HG03575 (cell line): ENCODE data around the gene B4GALNT1.
"Not testable (repeated sequence)": the region's sequence is repeated elsewhere in the genome, so short reads cannot be mapped to it uniquely, and the experiment has no call there.

Experiments
- ATAC-seq: cut with Tn5 transposase; IDR thresholded peaks from one replicate; pipeline ENCODE4 v1.9.1; 2021; ENCODE audit not compliant: unreplicated experiment, insufficient number of reproducible peaks, low FRiP score; ENCODE audit errors: extremely low read depth

B4GALNT1 gene

DNA sequence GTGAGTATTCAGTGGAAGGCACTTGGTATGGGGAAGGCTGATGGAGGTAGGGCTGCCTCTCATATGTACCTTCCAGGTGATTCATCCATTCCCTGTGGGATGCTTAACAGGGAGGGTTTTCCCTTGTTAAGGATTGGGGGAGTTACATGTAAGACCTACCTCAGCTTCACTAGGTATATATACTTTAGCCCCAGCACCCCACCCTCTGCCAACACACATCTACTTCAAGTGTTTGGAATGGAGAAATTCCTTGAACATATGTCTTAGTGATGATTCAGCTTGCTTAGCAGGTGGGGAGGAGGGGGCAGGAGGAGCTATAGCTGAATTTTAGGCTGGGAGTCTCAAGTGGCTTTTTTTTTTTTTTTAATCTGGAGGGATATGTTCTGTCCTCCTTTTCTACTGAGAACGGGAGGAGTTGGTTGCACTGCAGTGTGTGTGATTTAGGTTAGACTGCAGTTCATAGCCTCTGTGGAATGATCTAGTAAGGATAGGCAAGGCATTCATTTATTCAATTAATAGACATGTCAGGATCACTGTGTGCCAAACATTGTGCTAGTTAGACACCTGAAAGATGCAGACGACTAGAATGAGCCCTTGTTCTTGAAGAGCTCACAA, 40.3 kb downstream of the B4GALNT1 start:
- ATAC-seq: no peak

DNA sequence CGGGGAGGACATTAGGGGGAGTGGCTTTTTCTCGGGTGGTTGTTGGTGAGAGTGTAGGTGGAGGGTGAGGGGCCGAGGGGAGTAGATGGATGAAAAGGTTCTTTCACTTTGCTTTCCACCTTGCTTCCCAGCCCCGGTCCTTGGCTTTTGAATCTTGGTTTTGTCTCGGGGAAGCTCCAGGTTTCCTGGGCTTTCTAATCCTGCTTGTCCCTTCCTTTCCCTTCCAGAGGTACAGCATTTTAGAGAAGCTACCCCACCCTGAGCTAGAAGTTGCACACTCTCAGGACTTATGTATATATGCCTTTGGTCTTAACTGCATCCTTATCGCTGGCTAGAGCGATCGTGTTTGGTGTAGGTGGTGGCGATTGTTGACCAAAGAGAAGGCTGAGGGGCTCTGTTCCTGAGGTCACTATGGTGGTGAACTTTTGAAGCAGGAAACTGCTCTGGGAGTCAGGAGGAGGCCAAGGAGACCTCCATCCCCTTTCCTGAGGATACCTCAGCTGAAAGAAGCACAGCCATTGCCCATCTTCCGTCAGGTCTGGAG, 41.1 kb downstream of the B4GALNT1 start:
- ATAC-seq: no peak

DNA sequence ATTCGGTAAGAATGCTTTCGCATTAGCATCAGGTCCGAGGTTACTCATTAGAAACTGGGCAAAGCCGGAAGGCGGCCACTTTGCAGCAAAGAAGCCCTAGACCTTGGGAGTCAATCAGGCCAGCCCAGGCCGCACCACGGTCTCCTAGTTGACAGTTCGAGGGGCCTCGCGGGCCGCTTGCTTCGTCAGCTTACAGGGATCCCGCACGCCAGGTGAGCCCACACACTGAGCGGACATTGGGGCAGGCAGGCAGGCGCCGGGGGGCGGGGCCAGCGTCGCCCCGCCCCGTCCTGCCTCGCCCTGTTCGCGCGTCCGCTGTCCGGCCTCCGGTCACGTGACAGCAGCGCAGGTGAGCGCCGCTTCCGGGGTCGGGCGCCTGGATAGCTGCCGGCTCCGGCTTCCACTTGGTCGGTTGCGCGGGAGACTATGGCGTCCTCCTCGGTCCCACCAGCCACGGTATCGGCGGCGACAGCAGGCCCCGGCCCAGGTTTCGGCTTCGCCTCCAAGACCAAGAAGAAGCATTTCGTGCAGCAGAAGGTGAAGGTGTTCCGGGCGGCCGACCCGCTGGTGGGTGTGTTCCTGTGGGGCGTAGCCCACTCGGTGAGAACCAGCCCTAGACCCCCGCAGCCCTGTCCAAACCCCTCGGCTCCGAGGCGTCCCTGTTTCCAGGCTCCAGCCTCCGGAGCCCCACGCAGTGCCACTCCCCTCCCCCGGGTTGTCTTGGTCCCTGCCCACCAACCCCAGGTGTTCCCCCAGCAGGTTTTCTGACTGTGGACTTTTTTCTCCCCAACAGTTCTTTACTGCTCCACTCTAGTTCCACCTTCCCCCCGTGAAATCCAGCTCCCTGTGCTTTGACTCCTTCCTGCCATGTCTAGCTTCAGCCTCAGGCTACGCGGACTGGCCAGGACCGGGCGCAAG, 41.9 kb downstream of the B4GALNT1 start, which contains the start of gene PIP4K2C:
TSS of gene PIP4K2C (plus strand) at position 329 of the 918 bp plus-strand sequence. CDS start at position 427, 98 bp downstream.
- ATAC-seq: no peak

DNA sequence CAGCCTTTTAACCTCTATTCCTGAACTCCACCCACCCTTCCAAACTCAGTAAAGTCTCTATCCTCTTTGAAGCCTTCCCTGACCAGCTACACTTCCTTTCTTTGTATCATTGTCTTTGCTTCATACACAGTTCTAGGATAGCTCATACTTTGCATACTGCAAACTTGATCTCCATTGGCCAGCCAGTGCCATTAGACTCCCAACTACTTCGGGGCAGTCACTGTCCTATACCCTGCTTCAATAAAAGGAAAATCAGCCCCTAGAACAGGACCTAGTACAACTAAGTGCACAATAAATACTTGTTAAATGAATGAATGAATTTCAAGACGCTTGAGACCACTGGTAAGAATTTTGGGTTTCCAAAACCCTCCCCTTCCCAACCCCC, 42.5 kb downstream of the B4GALNT1 start:
- ATAC-seq: no peak

DNA sequence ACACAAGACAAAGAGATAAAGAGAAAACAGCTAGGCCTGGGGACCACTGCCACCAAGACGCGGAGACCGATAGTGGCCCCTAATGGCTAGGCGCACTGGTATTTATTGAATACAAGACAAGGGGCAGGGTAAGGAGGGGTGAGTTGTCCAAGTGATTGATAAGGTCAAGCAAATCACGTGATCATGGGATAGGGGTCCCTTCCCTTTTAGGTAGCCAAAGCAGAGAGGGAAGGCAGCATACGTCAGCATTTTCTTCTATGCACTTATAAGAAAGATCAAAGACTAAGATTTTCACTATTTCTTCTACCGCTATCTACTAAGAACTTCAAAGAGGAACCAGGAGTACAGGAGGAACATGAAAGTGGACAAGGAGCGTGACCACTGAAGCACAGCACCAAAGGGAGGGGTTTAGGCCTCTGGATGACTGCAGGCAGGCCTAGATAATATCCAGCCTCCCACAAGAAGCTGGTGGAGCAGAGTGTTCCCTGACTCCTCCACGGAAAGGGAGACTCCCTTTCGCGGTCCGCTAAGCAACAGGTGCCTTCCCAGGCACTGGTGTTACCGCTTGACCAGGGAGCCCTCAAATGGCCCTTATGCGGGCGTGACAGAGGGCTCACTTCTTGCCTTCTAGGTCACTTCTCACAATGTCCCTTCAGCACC, 43.9 kb downstream of the B4GALNT1 start:
- ATAC-seq: not testable (repeated sequence)

DNA sequence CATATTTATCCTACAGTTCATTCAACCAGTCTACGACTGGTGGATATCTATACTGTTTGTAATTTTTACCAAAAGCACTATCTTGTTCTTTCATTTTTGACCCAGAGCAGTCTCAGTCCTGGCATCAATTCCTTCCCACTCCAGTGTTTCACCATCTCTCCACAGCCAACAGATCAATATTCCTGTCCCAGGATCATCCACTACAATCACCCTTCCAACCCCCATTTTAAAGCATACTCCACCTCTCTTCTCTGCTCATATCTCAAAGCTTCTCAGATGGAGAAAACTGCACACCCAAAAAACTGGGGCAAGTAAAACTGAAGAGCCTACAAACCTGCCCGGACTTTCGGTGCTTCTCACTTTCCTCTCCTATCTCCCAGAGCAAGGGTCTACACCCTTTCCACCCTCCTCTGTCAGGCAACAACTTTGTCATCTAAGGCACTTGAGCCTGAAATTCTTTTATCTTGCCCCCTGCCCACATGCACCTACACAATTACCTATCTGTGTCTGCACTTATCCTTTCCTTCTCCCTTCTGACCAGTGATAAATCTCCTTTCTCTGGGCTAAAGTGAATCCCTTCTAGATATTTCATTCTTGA, 46.1 kb downstream of the B4GALNT1 start:
- ATAC-seq: no peak

DNA sequence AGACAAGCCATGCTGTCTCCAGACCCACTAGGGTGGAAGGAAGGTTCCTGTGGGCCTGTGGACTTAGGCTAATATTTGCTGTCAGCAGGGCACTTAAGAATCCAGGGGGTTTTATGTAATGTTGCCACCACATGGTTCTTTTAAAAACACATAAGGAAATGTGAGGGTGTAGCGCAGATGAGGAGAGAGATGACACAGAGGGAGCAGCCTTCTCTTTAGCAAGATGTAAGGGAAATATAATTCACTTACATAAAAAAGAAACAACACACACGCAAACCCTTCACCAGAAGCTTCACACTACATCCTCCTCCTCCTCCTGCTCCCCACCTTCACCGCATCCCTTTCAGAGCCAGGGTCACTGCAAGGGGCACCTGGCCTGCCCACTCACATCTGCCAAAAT, 46.9 kb downstream of the B4GALNT1 start:
- ATAC-seq: no peak

DNA sequence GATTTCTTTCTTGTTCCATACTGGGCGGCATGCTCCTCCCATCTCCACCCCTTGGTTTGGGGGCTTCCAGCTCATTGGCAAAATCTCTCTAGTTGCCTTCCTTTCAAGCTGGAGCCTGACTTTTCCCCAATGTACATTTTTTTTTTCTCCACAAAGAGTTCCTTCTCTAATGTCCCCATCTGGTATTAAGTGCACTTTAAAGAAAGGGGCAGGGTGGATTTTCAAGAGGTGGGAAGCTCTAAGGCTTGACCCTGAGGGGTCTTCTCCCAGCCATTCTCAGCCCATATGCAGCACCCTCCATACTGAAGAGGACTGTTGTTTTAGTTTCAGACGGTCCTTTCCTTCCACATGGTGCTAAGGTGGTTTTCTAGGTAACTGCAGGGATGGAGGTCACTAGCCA, 47.8 kb downstream of the B4GALNT1 start:
- ATAC-seq: no peak

DNA sequence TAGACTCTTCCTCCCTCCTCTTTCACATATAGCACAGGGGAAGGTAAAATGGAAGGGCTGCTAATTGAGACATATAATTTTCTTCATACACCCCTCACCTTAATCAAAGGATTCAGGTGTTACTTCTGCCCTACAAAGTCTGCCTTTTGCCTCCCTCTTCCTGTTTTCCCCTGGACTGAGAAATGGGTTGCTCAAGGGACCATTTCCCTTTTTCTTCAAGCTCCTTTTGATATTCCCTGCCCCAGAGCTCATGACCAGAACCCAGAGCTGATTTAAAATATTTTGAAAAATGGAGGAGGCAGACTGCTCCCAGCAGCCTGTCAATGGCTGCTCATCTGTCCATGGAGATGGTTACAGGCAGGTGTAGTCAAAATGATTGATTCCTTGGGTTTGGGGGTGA, 48.3 kb downstream of the B4GALNT1 start:
- no peak for ATAC-seq

DNA sequence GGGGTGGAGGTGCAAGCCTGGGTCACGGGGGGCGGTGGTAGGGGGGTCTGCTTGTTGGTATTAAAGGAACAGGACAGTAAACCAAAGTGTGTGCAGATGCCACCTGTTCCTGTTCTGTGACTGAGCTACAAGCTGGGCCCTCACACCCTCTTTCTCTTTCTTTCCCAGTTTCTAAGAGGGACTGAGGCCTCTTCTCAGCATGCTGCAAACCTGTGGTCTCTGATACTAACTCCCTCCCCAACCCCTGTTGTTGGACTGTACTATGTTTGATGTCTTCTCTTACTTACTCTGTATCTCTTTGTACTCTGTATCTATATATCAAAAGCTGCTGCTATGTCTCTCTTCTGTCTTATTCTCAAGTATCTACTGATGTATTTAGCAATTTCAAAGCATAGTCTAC, 49.0 kb downstream of the B4GALNT1 start:
- no peak for ATAC-seq

DNA sequence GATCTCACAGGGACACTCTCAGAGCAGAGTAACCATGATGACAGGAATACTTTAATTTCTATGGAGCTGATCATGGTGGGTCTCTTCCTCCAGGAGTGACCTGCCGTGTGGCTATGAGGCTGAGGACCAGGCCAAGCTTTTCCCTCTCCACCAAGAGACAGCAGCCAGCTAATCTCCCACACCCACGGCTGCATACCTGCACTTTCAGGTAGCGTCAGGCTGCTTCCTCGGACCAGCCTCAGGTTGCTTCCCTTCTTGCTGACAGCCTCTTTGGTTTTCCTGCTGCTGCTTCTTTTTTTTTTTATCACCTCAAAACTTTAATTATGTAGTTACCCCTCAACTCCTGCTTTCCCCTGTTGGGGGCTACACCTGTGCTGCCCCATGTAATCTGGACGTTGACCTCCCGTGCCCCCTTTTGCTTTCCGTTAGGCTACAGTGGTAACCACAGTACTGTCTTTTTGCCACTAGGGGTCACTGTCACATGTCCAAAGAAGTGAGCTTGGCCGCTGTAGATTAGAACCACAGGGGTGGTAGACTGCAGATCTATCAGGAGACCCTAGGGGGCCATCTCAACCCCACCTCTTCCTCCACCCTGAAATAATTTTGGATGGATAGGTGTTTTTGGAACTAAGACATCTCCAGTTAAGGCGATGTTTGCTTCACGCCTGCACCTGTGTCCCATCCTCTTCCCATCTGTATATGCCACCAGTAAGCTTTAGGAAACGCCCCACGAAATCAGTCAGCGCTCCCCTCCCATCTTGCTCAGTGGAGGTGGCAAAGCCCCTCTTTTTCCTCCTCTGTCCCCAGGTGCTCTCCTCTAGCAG, 49.8 kb downstream of the B4GALNT1 start:
- ATAC-seq: peak; percentile 84

DNA sequence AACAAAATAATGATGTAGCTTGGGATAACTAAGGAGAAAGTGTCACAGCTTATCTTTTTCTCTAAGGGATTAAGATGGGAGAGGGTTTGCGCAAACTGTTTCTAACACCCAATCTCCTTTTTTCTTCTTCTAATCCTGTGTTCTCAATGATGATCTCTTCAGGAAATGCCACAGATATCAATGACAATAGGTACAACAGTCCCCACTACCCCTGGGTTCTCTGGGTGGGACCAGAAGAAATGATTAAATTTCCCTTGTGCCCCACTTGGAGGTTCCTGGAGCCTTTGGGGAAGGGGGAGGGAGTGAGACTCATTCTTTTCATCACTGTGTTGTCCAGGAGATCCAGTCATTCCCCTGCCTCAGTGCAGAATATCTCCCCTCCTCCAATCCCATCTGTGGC, 50.6 kb downstream of the B4GALNT1 start:
- ATAC-seq: no peak

DNA sequence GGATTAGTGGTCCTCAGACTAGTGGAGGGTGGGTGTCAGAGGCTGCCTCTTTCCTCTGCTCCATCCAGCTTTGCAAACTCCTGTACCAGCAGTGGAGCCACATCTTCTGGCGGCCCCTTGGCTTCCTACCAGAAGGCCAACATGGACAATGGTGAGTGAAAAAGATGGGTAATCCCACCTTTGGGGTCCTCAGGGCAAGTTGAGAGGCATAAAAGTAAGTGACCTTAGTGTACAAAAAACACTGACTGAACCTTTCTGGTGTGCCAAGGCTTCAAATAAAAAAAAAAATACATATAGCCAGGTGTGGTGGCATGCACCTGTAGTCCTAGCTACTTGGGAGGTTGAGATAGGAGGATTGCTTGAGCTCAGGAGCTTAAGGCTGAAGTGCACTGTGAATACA, 51.2 kb downstream of the B4GALNT1 start:
- no peak for ATAC-seq

DNA sequence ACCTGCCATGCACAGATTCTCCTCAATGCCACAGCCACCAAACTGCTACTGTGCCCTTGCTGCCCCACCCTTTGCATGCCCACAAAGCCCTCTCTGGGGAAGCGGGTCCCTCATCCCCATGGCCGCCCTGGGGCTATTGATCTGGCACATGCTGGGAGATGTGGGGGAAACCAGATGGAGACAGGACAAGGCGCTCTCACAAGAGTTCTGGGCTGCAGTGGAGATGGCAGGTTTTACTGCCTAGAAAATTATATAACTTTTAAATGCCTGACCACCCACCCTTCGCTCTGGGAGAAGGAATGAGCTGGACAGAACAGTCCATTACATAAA, 52.6 kb downstream of the B4GALNT1 start:
- no peak for ATAC-seq

DNA sequence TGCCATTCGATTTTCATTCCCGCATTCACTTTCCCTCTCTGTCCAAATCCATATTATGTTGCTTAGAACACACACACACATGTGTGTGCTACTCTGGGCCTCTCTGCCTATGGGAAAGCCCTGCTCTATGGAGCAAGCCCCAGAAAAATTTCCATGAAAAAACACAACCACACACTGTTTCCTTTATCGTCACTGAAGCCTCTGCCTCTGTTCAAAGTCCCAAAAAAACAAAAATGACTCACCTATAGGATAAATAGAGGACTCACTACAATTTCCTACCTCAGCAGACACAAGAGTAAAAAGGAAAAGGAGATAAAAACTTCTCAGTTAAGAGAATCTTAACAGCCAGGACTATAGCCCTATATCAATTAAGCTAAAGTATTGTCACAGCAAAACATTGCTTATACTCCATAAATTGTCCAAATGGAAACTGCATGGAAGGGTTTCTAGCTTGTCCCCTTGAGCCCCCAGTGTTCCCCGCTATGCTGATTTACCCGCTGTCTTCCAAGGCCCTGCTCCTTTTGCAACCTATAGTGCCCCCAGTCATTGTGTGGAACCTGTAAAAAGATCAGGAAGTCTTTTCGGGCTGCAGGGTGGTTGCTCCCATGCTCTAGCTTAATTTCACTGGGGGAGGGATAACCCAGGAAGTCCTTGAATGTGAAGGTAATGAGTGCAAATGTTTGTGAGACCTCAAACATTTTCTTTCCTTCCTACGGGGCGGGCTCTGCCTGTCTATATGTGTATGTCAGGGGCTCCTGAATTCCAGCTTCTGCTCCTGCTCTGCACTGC, 53.1 kb downstream of the B4GALNT1 start:
- no peak for ATAC-seq

DNA sequence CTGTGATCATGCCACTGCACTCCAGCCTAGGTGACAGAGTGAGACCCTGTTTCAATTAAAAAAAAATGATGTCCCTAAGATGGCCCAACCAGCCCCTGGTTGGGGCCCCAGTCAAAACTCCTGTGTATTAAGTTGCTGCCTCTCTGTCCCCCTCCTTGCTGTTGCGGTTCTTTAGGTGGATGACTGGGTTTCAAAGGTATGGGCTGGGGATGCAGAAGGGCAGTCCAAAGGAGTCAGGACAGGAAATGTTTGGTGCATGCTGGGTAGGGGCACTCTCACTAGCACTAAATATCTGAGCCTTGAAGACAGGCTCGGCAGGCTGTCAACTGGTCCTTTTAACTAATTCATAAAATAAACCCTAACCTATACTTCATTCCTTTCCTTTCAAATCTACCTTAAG, 54.0 kb downstream of the B4GALNT1 start:
- no peak for ATAC-seq

DNA sequence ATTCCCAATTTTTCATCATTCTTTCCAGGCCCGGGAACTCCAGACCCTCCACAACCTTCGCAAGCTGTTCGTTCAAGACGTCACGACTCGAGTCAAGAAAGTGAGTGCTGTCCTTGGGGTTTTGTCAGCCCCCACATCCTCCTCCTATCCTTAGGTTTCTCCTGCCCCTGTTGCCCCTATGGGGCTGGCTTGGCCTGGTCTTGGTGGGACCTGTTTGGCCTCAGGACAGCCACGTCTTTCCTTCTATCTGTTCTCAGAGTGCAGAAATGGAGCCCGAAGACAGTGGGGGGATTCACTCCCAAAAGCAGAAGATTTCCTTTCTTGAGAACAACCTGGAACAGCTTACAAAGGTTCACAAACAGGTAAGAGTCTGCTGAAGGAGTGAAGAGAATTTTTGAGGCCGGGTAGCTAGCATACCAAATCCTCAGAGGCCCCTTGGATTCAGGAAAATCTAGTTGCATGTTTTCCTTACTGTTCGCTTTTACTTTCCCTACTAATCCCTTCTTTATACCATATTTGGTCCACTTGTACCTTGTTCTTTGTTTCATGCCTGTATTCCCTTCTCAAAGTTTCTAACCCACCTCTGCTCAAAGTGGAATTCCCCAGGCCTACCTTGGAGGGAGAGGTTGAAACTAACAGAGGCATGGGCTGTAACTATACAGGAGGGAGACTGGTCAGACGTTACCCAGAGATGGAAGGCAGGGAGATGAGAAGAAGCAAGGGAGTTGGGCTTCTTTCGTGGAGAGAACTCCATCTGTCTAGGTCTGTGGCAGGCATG, 54.8 kb downstream of the B4GALNT1 start:
- no peak for ATAC-seq
